Activated CD4-positive, CD25-positive, alpha-beta regulatory T cell (primary cell): Measurements from ENCODE around the gene SLC16A3.
"Not testable (repeated sequence)": the region's sequence is repeated elsewhere in the genome, so short reads cannot be mapped to it uniquely, and the experiment has no call there.

Source experiments
- DNase-seq, 4 experiments: peaks; one replicate each; lab custom pipeline; 2025; lab: John Stamatoyannopoulos, UW

The SLC16A3 gene

GRCh38 chr17:82247182-82247823 lies 18.5 kb downstream of the SLC16A3 start:
- DNase-seq: no peak

GRCh38 chr17:82247856-82248671 lies 19.2 kb downstream of the SLC16A3 start:
- DNase-seq: no peak

GRCh38 chr17:82248815-82249674 lies 20.2 kb downstream of the SLC16A3 start:
- DNase-seq: no peak

GRCh38 chr17:82249896-82250581 lies 21.2 kb downstream of the SLC16A3 start:
- no peak for DNase-seq

- DNase-seq: no peak
These were observed 22.1 kb downstream of the SLC16A3 start for GRCh38 chr17:82250868-82251500.

GRCh38 chr17:82252511-82253178 lies 23.8 kb downstream of the SLC16A3 start:
- DNase-seq: no peak

- DNase-seq: no peak
These were observed 24.3 kb downstream of the SLC16A3 start for GRCh38 chr17:82253179-82253544.

- DNase-seq: not testable (repeated sequence)
These were observed 25.3 kb downstream of the SLC16A3 start for GRCh38 chr17:82254096-82254495.

GRCh38 chr17:82254746-82255145 lies 25.9 kb downstream of the SLC16A3 start:
- not testable (repeated sequence) for DNase-seq

GRCh38 chr17:82255402-82255972 lies 26.6 kb downstream of the SLC16A3 start:
- DNase-seq: no peak

- no peak for DNase-seq
These were observed 27.5 kb downstream of the SLC16A3 start for GRCh38 chr17:82256242-82256885.

- DNase-seq: peak in 3 of 4 experiments; percentile 25 to 45 (median 36)
These were observed 28.6 kb downstream of the SLC16A3 start for GRCh38 chr17:82257473-82257872.

GRCh38 chr17:82258555-82258954 lies 29.7 kb downstream of the SLC16A3 start:
- no peak for DNase-seq

- DNase-seq: not testable (repeated sequence)
These were observed 31.4 kb downstream of the SLC16A3 start for GRCh38 chr17:82259972-82260961.

- no peak for DNase-seq
These were observed 33.5 kb downstream of the SLC16A3 start for GRCh38 chr17:82262344-82262743.

GRCh38 chr17:82263641-82264040 lies 34.8 kb downstream of the SLC16A3 start:
- no peak for DNase-seq

- DNase-seq: no peak
These were observed 37.3 kb downstream of the SLC16A3 start for GRCh38 chr17:82266142-82266541.

GRCh38 chr17:82267575-82268379 lies 38.9 kb downstream of the SLC16A3 start:
- DNase-seq: peak in 1 of 4 experiments; percentile 14
